IMR-90 (cell line): ENCODE results near the gene PDGFD. TPM values are rescaled to one million over a fixed set of nuclear protein-coding genes. Genes with fewer than 3 reads are reported as not detected.

Source experiments
- ATAC-seq: fragments of 200-7000 bp; cut with Tn5 transposase; 2 replicates; pipeline ENCODE4 v1.9.1; 2020; ENCODE audit warnings: low read depth, mild to moderate bottlenecking, moderate library complexity
- BruUV-seq: library from RNA; stranded (reverse); fragments of 400-500 nt; replicated peaks from 2 replicates; lab custom pipeline; 2021; lab: Mats Ljungman, UMichigan
- CTCF ChIA-PET: fragments of 300-600 bp; formaldehyde crosslinking; extraction: SDS; loops from one replicate; lab custom pipeline; 2021; ENCODE audit warnings: antibody characterized with exemption; lab: Yijun Ruan, JAX
- POLR2A ChIA-PET: fragments of 300-600 bp; sonication (Branson Sonifier 250); formaldehyde crosslinking; loops from one replicate; lab custom pipeline; 2022; ENCODE audit warnings: antibody characterized with exemption; ENCODE audit not compliant: unreplicated experiment; lab: Charles Lee
- DNase-seq: peaks from one replicate; pipeline ENCODE4 v3.0.0; 2013
- H2AFZ ChIP-seq: replicated peaks from 2 replicates; pipeline ENCODE3; 2013; ENCODE audit warnings: low read length, mild to moderate bottlenecking; ENCODE audit not compliant: poor library complexity
- H2AK5ac ChIP-seq: 2 replicates; pipeline ENCODE4 v1.6.1; 2013; ENCODE audit warnings: low read depth, low read length, inconsistent platforms
- H2AK9ac ChIP-seq: replicated peaks from 2 replicates; pipeline ENCODE3; 2013; ENCODE audit warnings: mild to moderate bottlenecking, low read depth, low read length, moderate library complexity; ENCODE audit not compliant: poor library complexity
- H2BK120ac ChIP-seq: 2 replicates; pipeline ENCODE4 v1.6.1; 2013; ENCODE audit warnings: low read depth, low read length, inconsistent platforms
- H2BK15ac ChIP-seq: 3 replicates; pipeline ENCODE4 v1.6.1; 2013; ENCODE audit warnings: low read depth, low read length, inconsistent platforms
- H2BK20ac ChIP-seq: 2 replicates; pipeline ENCODE4 v1.6.1; 2013; ENCODE audit warnings: low read depth, mild to moderate bottlenecking, inconsistent platforms, low read length, moderate library complexity
- H2BK5ac ChIP-seq: 2 replicates; pipeline ENCODE4 v1.6.1; 2013; ENCODE audit warnings: mild to moderate bottlenecking, low read depth, low read length, inconsistent platforms; ENCODE audit not compliant: poor library complexity, severe bottlenecking
- H3K14ac ChIP-seq: replicated peaks from 2 replicates; pipeline ENCODE4 v1.6.1; 2013; ENCODE audit warnings: low read depth, low read length, inconsistent platforms
- H3K18ac ChIP-seq: 2 replicates; pipeline ENCODE4 v1.6.1; 2013; ENCODE audit warnings: low read depth, low read length, control low read depth
- H3K23ac ChIP-seq: 2 replicates; pipeline ENCODE4 v1.6.1; 2013; ENCODE audit warnings: low read depth, low read length, inconsistent platforms
- H3K27ac ChIP-seq: 2 replicates; pipeline ENCODE4 v1.5.1; 2013; ENCODE audit warnings: mild to moderate bottlenecking, control low read depth, low read length; ENCODE audit not compliant: insufficient read depth
- H3K27me3 ChIP-seq: 2 replicates; pipeline ENCODE4 v1.6.1; 2013; ENCODE audit warnings: low read length; ENCODE audit not compliant: control insufficient read depth, insufficient read depth
- H3K36me3 ChIP-seq: 2 replicates; pipeline ENCODE4 v1.6.1; 2013; ENCODE audit warnings: low read length, mixed read lengths; ENCODE audit not compliant: control insufficient read depth, insufficient read depth
- H3K4ac ChIP-seq: 2 replicates; pipeline ENCODE4 v1.6.1; 2013; ENCODE audit warnings: low read depth, low read length, inconsistent platforms
- H3K4me1 ChIP-seq: 2 replicates; pipeline ENCODE4 v1.6.1; 2013; ENCODE audit warnings: low read length, mixed read lengths; ENCODE audit not compliant: control insufficient read depth, insufficient read depth
- H3K4me2 ChIP-seq: 2 replicates; pipeline ENCODE4 v1.6.1; 2013; ENCODE audit warnings: low read depth, mild to moderate bottlenecking, control low read depth, low read length, moderate library complexity
- H3K4me3 ChIP-seq: 2 replicates; pipeline ENCODE4 v1.5.1; 2013; ENCODE audit warnings: low read depth, mild to moderate bottlenecking, control low read depth, low read length, moderate library complexity; ENCODE audit not compliant: insufficient read depth
- H3K56ac ChIP-seq: 2 replicates; pipeline ENCODE4 v1.6.1; 2013; ENCODE audit warnings: low read length, inconsistent platforms; ENCODE audit not compliant: insufficient read depth; ENCODE audit errors: extremely low read depth
- H3K79me1 ChIP-seq, 2 experiments: 2 replicates each; pipeline ENCODE4 v1.6.1; 2013; ENCODE audit warnings: low read length in 2 of 2, inconsistent platforms in 1 of 2, low read depth in 1 of 2
- H3K9ac ChIP-seq: 2 replicates; pipeline ENCODE4 v1.6.1; 2013; ENCODE audit warnings: low read depth, low read length, control low read depth
- H3K9me1 ChIP-seq: 2 replicates; pipeline ENCODE4 v1.6.1; 2013; ENCODE audit warnings: low read length, inconsistent platforms; ENCODE audit not compliant: insufficient read depth
- H3K9me3 ChIP-seq: 2 replicates; pipeline ENCODE4 v1.6.1; 2013; ENCODE audit warnings: low read length; ENCODE audit not compliant: control insufficient read depth, insufficient read depth
- H4K20me1 ChIP-seq: 2 replicates; pipeline ENCODE4 v1.6.1; 2013; ENCODE audit warnings: low read length, inconsistent platforms; ENCODE audit not compliant: insufficient read depth
- H4K5ac ChIP-seq: 2 replicates; pipeline ENCODE4 v1.6.1; 2013; ENCODE audit warnings: mild to moderate bottlenecking, low read depth, low read length, control low read depth
- H4K8ac ChIP-seq, 2 experiments: 2 replicates each; pipeline ENCODE4 v1.6.1; 2013; ENCODE audit warnings: low read depth in 2 of 2, low read length in 2 of 2, control low read depth in 1 of 2, inconsistent platforms in 1 of 2
- H4K91ac ChIP-seq: 2 replicates; pipeline ENCODE4 v1.6.1; 2013; ENCODE audit warnings: low read depth, low read length, inconsistent platforms; ENCODE audit not compliant: insufficient read depth
- BHLHE40 ChIP-seq: fragments of 150-350 bp; IDR thresholded peaks from 2 replicates; pipeline ENCODE4 v1.6.1; 2016; ENCODE audit warnings: mild to moderate bottlenecking, low read depth, low read length
- CEBPB ChIP-seq: IDR thresholded peaks from 2 replicates; pipeline ENCODE4 v1.6.1; 2012; ENCODE audit warnings: low read depth, low read length, improper control_type of control experiment
- FOS ChIP-seq: fragments of 150-350 bp; IDR thresholded peaks from 2 replicates; pipeline ENCODE4 v1.6.1; 2016; ENCODE audit warnings: low read depth, low read length
- MAFK ChIP-seq: IDR thresholded peaks from 2 replicates; pipeline ENCODE4 v1.6.1; 2012; ENCODE audit warnings: low read depth, low read length, improper control_type of control experiment
- MAZ ChIP-seq: IDR thresholded peaks from 2 replicates; pipeline ENCODE4 v1.6.1; 2012; ENCODE audit warnings: low read depth, mild to moderate bottlenecking, low read length, improper control_type of control experiment, moderate library complexity, borderline replicate concordance
- MXI1 ChIP-seq: IDR thresholded peaks from 2 replicates; pipeline ENCODE4 v1.6.1; 2012; ENCODE audit warnings: low read depth, mild to moderate bottlenecking, low read length, moderate library complexity, borderline replicate concordance
- NFE2L2 ChIP-seq: fragments of 150-350 bp; IDR thresholded peaks from 2 replicates; pipeline ENCODE4 v1.6.1; 2016; ENCODE audit warnings: low read depth, mild to moderate bottlenecking, low read length
- POLR2A ChIP-seq: IDR thresholded peaks from 2 replicates; pipeline ENCODE4 v1.6.1; 2012; ENCODE audit warnings: mild to moderate bottlenecking, low read depth, low read length
- RAD21 ChIP-seq: IDR thresholded peaks from 2 replicates; pipeline ENCODE4 v1.6.1; 2012; ENCODE audit warnings: low read length, improper control_type of control experiment
- RCOR1 ChIP-seq: IDR thresholded peaks from 2 replicates; pipeline ENCODE4 v1.6.1; 2012; ENCODE audit warnings: mild to moderate bottlenecking, low read length, improper control_type of control experiment; ENCODE audit not compliant: insufficient replicate concordance
- RFX5 ChIP-seq: IDR thresholded peaks from 2 replicates; pipeline ENCODE4 v1.8.0; 2012; ENCODE audit warnings: low read depth, mild to moderate bottlenecking, low read length, moderate library complexity
- SMC3 ChIP-seq: fragments of 150-350 bp; IDR thresholded peaks from 2 replicates; pipeline ENCODE4 v1.6.1; 2016; ENCODE audit warnings: low read depth, mild to moderate bottlenecking, antibody characterized with exemption, low read length, moderate library complexity
- WGBS, 2 experiments: methylation state at CpG; one replicate each; pipeline versions ENCODE4 v1.1.5 to v1.1.7; 2013; ENCODE audit warnings: missing lambda C conversion rate in 2 of 2; ENCODE audit not compliant: insufficient read length in 1 of 2; ENCODE audit errors: extremely low coverage in 2 of 2; 5-methylcytosine and 5-hydroxymethylcytosine counted together
- dilution Hi-C: fragments of 300-500 bp; cut with HindIII; formaldehyde crosslinking; loops from one replicate; pipeline ENCODE4 v1.14.3; 2018; ENCODE audit warnings: low sequenced_read_pairs; ENCODE audit not compliant: unreplicated experiment
- in situ Hi-C: fragments of 300-500 bp; cut with MboI; formaldehyde crosslinking; loops from 3 replicates; pipeline ENCODE4 v1.14.3; 2019; ENCODE audit warnings: low sequenced_read_pairs, inconsistent platforms, mixed read lengths
- intact Hi-C: fragments of 100-400 bp; cut with micrococcal nuclease; formaldehyde crosslinking; loops from 2 replicates; pipeline ENCODE4 v1.10.0; 2022
- polyA plus RNA-seq, 3 experiments: library from polyadenylated mRNA; depleted of rRNA; stranded (reverse); fragments of >200 nt; gene quantifications; 2 replicates each; pipeline ENCODE4 v1.2.3, GENCODE V29; 2012; ENCODE audit warnings: low replicate concordance in 1 of 3
- total RNA-seq: library from RNA; depleted of rRNA; stranded (reverse); fragments of >200 nt; gene quantifications from 2 replicates; pipeline ENCODE4 v1.2.3, GENCODE V29; 2012
- TF ChIP-seq, protein P1 (sequence below): conservative IDR thresholded peaks from 2 replicates; pipeline ENCODE4 v1.5.1; 2012; ENCODE audit warnings: mild to moderate bottlenecking, low read depth, low read length, improper control_type of control experiment
- TF ChIP-seq, protein P2 (sequence below): fragments of 150-350 bp; IDR thresholded peaks from 2 replicates; pipeline ENCODE4 v1.6.1; 2016; ENCODE audit warnings: low read depth, mild to moderate bottlenecking, low read length, moderate library complexity, borderline replicate concordance
- TF ChIP-seq, protein P3 (sequence below): fragments of 150-350 bp; IDR thresholded peaks from 2 replicates; pipeline ENCODE4 v1.6.1; 2017; ENCODE audit warnings: mild to moderate bottlenecking, antibody characterized with exemption, low read length, low read depth

PDGFD gene
- total and polyA plus RNA-seq, 2 of the 4 experiments (the other 2 are of a cell fraction): 2.1 to 3.0 TPM

DNA sequence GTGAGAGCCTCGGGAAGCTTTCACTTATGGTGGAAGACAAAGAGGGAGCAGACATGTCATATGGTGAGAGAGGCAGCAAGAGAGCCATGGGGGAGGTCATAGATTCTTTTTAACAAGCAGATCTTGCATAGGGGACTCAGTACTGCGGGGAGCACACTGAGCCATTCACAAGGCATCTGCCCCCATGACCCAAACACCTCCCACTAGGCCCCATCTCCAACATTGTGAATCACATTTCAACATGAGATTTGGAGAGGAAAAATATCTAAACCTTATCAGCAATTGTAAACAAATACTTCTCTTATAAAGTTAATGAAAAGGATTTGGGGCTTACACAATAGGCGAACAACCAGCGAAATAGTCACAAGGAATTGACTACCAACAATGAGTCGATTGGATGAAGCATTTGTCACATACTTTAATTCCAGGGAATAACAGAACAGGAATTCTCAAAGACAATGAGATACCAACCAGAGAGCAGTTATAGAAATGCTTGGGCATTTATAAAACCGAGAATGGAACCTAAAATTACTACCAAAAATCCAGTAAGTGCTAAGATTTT lies 120.2 kb downstream of the PDGFD start:
- peak; percentile 80 for DNase-seq
- TF ChIP-seq, protein P1, sequence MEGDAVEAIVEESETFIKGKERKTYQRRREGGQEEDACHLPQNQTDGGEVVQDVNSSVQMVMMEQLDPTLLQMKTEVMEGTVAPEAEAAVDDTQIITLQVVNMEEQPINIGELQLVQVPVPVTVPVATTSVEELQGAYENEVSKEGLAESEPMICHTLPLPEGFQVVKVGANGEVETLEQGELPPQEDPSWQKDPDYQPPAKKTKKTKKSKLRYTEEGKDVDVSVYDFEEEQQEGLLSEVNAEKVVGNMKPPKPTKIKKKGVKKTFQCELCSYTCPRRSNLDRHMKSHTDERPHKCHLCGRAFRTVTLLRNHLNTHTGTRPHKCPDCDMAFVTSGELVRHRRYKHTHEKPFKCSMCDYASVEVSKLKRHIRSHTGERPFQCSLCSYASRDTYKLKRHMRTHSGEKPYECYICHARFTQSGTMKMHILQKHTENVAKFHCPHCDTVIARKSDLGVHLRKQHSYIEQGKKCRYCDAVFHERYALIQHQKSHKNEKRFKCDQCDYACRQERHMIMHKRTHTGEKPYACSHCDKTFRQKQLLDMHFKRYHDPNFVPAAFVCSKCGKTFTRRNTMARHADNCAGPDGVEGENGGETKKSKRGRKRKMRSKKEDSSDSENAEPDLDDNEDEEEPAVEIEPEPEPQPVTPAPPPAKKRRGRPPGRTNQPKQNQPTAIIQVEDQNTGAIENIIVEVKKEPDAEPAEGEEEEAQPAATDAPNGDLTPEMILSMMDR: no peak
- TF ChIP-seq NFE2L2: no peak
- no peak for TF ChIP-seq MAFK
- 0 out of 2 replicates have a peak, but pooled peaks have one; percentile 3 for TF ChIP-seq BHLHE40
- no peak for TF ChIP-seq RCOR1
- TF ChIP-seq RAD21: no peak
- no peak for TF ChIP-seq POLR2A
- TF ChIP-seq FOS: no peak
- TF ChIP-seq, protein P2, sequence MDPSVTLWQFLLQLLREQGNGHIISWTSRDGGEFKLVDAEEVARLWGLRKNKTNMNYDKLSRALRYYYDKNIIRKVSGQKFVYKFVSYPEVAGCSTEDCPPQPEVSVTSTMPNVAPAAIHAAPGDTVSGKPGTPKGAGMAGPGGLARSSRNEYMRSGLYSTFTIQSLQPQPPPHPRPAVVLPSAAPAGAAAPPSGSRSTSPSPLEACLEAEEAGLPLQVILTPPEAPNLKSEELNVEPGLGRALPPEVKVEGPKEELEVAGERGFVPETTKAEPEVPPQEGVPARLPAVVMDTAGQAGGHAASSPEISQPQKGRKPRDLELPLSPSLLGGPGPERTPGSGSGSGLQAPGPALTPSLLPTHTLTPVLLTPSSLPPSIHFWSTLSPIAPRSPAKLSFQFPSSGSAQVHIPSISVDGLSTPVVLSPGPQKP: no peak
- TF ChIP-seq, protein P3, sequence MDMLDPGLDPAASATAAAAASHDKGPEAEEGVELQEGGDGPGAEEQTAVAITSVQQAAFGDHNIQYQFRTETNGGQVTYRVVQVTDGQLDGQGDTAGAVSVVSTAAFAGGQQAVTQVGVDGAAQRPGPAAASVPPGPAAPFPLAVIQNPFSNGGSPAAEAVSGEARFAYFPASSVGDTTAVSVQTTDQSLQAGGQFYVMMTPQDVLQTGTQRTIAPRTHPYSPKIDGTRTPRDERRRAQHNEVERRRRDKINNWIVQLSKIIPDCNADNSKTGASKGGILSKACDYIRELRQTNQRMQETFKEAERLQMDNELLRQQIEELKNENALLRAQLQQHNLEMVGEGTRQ: no peak
- peak; percentile 80 for TF ChIP-seq CEBPB
- TF ChIP-seq RFX5: no peak
- TF ChIP-seq SMC3: no peak
- no peak for TF ChIP-seq MAZ
- no peak for TF ChIP-seq MXI1

More for the DNA sequence above, 120.2 kb downstream of the PDGFD start:
- H2AFZ ChIP-seq: peak overlapping the region; percentile 24
- H2BK120ac ChIP-seq: peak overlapping the region; percentile 27; the same call in 1 of the 2 replicates
- intact Hi-C loops (no loop called here), dilution Hi-C loops (no loop called here), in situ Hi-C loops (no loop called here)
- no peaks in the 10 kb centered on the region for H3K9me1 ChIP-seq
- H3K4me2 ChIP-seq: peak overlapping the region; percentile 2; the same call in 1 of the 2 replicates
- H3K18ac ChIP-seq: peak overlapping the region; percentile 93
- H3K27me3 ChIP-seq: no peaks in the 10 kb centered on the region
- WGBS, 2 experiments: 80% methylated on average over 1 of the region's 6 CpGs; no CpG with 5 or more reads in 1 of the 2 experiments
- no TSS peak for BruUV-seq
- peak overlapping the region; percentile 22 for H2BK5ac ChIP-seq
- no peak overlapping the region for H3K56ac ChIP-seq
- H3K79me1 ChIP-seq: no peaks in the 10 kb centered on the region
- H2AK5ac ChIP-seq: no peak overlapping the region
- no peak overlapping the region for H3K9ac ChIP-seq
- peak overlapping the region; percentile 30; the same call in 1 of the 2 replicates for H3K4ac ChIP-seq
- ChIA-PET CTCF (no interaction called here), POLR2A (interaction anchor here (0.7 kb wide), 1 partner anchor 260 kb away, joined by 4 read pairs; no protein-coding TSS in a partner anchor)
- no peaks in the 10 kb centered on the region for H3K36me3 ChIP-seq
- H2BK20ac ChIP-seq: peak overlapping the region; percentile 45; the same call in 1 of the 2 replicates
- peak; percentile 94 for ATAC-seq
- H2BK15ac ChIP-seq: peak overlapping the region; percentile 51; the same call in 1 of the 3 replicates
- H2AK9ac ChIP-seq: no peak overlapping the region
- peak overlapping the region; percentile 95 for H4K5ac ChIP-seq
- no peak overlapping the region for H3K4me3 ChIP-seq
- peak overlapping the region; percentile 34; the same call in 1 of the 2 replicates for H3K27ac ChIP-seq
- H3K9me3 ChIP-seq: no peaks in the 10 kb centered on the region
- no peak overlapping the region for H3K23ac ChIP-seq
- H4K20me1 ChIP-seq: no peaks in the 10 kb centered on the region
- peak overlapping the region; percentile 47; the same call in 1 of the 2 replicates for H4K91ac ChIP-seq
- H3K4me1 ChIP-seq: peaks cover 6% of the 10 kb centered on the region
- peak overlapping the region; percentile 5; the same call in 1 of the 2 replicates for H3K14ac ChIP-seq
- peak overlapping the region; percentile 37 to 78; a peak in 2 of 4 replicates for H4K8ac ChIP-seq
